ENCODE data around the gene DIP2B. TPM values are rescaled to one million over a fixed set of nuclear protein-coding genes. Genes with fewer than 3 reads are reported as not detected.

Gene DIP2B
- total RNA-seq, 1 donor from 2014 or later = 28.6 TPM

GRCh38 chr12:50686976-50687375 lies 182.2 kb downstream of the DIP2B start:
- Histone ChIP-seq H3K4me3 (no peak overlapping the region), H3K9me3 (no peaks in the 10 kb centered on the region), H3K27ac (no peak overlapping the region), H3K36me3 (peaks cover 83% of the 10 kb centered on the region), H3K27me3 (no peaks in the 10 kb centered on the region), H3K4me1 (no peaks in the 10 kb centered on the region)
- DNase-seq (no peak), ATAC-seq (no peak)
- intact Hi-C loops (cut with DNase I) = no loop called here
- TF ChIP-seq CTCF (IDR thresholded peaks at IDR 0.05) = no peak

GRCh38 chr12:50689437-50689836 lies 184.7 kb downstream of the DIP2B start:
- H3K36me3 ChIP-seq = peaks cover 84% of the 10 kb centered on the region
- ATAC-seq = no peak
- intact Hi-C loops (cut with DNase I) = no loop called here

GRCh38 chr12:50690925-50691324 lies 186.1 kb downstream of the DIP2B start:
- Histone ChIP-seq H3K9me3 (no peaks in the 10 kb centered on the region), H3K4me3 (no peak overlapping the region), H3K27ac (no peak overlapping the region), H3K36me3 (peaks cover 91% of the 10 kb centered on the region), H3K27me3 (no peaks in the 10 kb centered on the region), H3K4me1 (no peaks in the 10 kb centered on the region)
- TF ChIP-seq CTCF (IDR thresholded peaks at IDR 0.05) = no peak
- intact Hi-C loops (cut with DNase I) = no loop called here
- ATAC-seq (no peak), DNase-seq (no peak)

More at GRCh38 chr12:50689437-50689836, 184.7 kb downstream of the DIP2B start:
- DNase-seq = no peak
- Histone ChIP-seq H3K4me3 (no peak overlapping the region), H3K27me3 (no peaks in the 10 kb centered on the region), H3K4me1 (no peaks in the 10 kb centered on the region), H3K27ac (no peak overlapping the region), H3K9me3 (no peaks in the 10 kb centered on the region)
- TF ChIP-seq CTCF (IDR thresholded peaks at IDR 0.05) = no peak

- Histone ChIP-seq H3K9me3 (no peaks in the 10 kb centered on the region), H3K36me3 (peaks cover 97% of the 10 kb centered on the region), H3K27ac (no peak overlapping the region), H3K4me3 (no peak overlapping the region), H3K4me1 (no peaks in the 10 kb centered on the region), H3K27me3 (no peaks in the 10 kb centered on the region)
- ATAC-seq (no peak), DNase-seq (no peak)
- no peak for TF ChIP-seq CTCF (IDR thresholded peaks at IDR 0.05)
- intact Hi-C loops (cut with DNase I) = no loop called here
Observed at GRCh38 chr12:50695961-50696360, 191.2 kb downstream of the DIP2B start.

GRCh38 chr12:50696931-50697330 lies 192.1 kb downstream of the DIP2B start:
- no peak for ATAC-seq
- intact Hi-C loops (cut with DNase I) = no loop called here
- peaks cover 88% of the 10 kb centered on the region for H3K36me3 ChIP-seq

More at GRCh38 chr12:50696931-50697330, 192.1 kb downstream of the DIP2B start:
- no peak overlapping the region for H3K27ac ChIP-seq
- H3K9me3 ChIP-seq = no peaks in the 10 kb centered on the region
- no peaks in the 10 kb centered on the region for H3K27me3 ChIP-seq
- DNase-seq = no peak
- TF ChIP-seq CTCF (IDR thresholded peaks at IDR 0.05) = no peak
- H3K4me3 ChIP-seq = no peak overlapping the region
- no peaks in the 10 kb centered on the region for H3K4me1 ChIP-seq
